GM12878 (cell line): ENCODE data around the gene DUSP22. TPM values are rescaled to one million over a fixed set of nuclear protein-coding genes. Genes with fewer than 3 reads are reported as not detected.

ENCODE experiments used
- ATAC-seq: fragments of 200-7000 bp; cut with Tn5 transposase; 3 replicates; pipeline ENCODE4 v1.9.1; 2020; ENCODE audit warnings: mild to moderate bottlenecking, moderate library complexity
- BruUV-seq: library from RNA; stranded (reverse); fragments of 400-500 nt; replicated peaks from 2 replicates; lab custom pipeline; 2021; lab: Mats Ljungman, UMichigan
- CTCF ChIA-PET: fragments of 300-600 bp; sonication (Branson Sonifier 250); formaldehyde crosslinking; extraction: SDS; loops from one replicate; lab custom pipeline; 2021; ENCODE audit warnings: inconsistent platforms; lab: Yijun Ruan, JAX
- POLR2A ChIA-PET: fragments of 350-600 bp; formaldehyde crosslinking; extraction: SDS; loops from one replicate; lab custom pipeline; 2021; ENCODE audit warnings: inconsistent platforms; lab: Charles Lee
- RAD21 ChIA-PET: fragments of 300-600 bp; sonication (Branson Sonifier 250); formaldehyde crosslinking; loops from one replicate; lab custom pipeline; 2023; ENCODE audit warnings: antibody characterized with exemption; ENCODE audit not compliant: unreplicated experiment; lab: Charles Lee
- SMC1A ChIA-PET: fragments of 300-600 bp; sonication (Branson Sonifier 250); formaldehyde crosslinking; loops from one replicate; lab custom pipeline; 2023; ENCODE audit not compliant: unreplicated experiment, uncharacterized antibody; lab: Charles Lee
- DNase-seq: peaks from one replicate; pipeline ENCODE4 v3.0.0-alpha.2; 2011; ENCODE audit warnings: low read depth, low spot score
- FAIRE-seq: peaks from 3 replicates; lab custom pipeline; 2011; peaks lifted over from hg19 to GRCh38; lab: Jason Lieb, UNC
- H2AFZ ChIP-seq: 2 replicates; pipeline ENCODE4 v1.6.0; 2011; ENCODE audit warnings: low read depth, low read length, control low read depth; ENCODE audit not compliant: control insufficient read depth
- H3K27ac ChIP-seq: 2 replicates; pipeline ENCODE4 v1.5.1; 2011; ENCODE audit warnings: control low read depth; ENCODE audit not compliant: control insufficient read depth, insufficient read depth
- H3K27me3 ChIP-seq, 2 experiments: replicated peaks in 1 of 2; 2 replicates each; pipeline versions ENCODE4 v1.6.0 to v1.6.1; 2011; ENCODE audit warnings: low read length in 1 of 2; ENCODE audit not compliant: control insufficient read depth in 2 of 2, insufficient read depth in 2 of 2
- H3K36me3 ChIP-seq, 2 experiments: 2 replicates each; pipeline ENCODE4 v1.5.1; 2011; ENCODE audit warnings: low read length in 1 of 2; ENCODE audit not compliant: control insufficient read depth in 2 of 2, insufficient read depth in 2 of 2
- H3K4me1 ChIP-seq: 2 replicates; pipeline ENCODE4 v1.6.1; 2011; ENCODE audit warnings: mild to moderate bottlenecking, low read length, moderate library complexity, mixed read lengths; ENCODE audit not compliant: control insufficient read depth, insufficient read depth
- H3K4me2 ChIP-seq: 2 replicates; pipeline ENCODE4 v1.6.0; 2011; ENCODE audit warnings: control low read depth; ENCODE audit not compliant: control insufficient read depth, insufficient read depth
- H3K4me3 ChIP-seq: fragments of 200-600 bp; sonication (generic); 2 replicates; pipeline ENCODE4 v1.5.1; 2016
- H3K79me2 ChIP-seq: 2 replicates; pipeline ENCODE4 v1.6.0; 2011; ENCODE audit warnings: low read length; ENCODE audit not compliant: control insufficient read depth, insufficient read depth
- H3K9ac ChIP-seq: 2 replicates; pipeline ENCODE4 v1.8.0; 2011; ENCODE audit warnings: low read length, control low read depth, mixed read lengths; ENCODE audit not compliant: control insufficient read depth, insufficient read depth
- H3K9me3 ChIP-seq: replicated peaks from 3 replicates; pipeline ENCODE4 v1.5.1; 2011; ENCODE audit warnings: mild to moderate bottlenecking, low read length; ENCODE audit not compliant: control insufficient read depth, insufficient read depth
- H4K20me1 ChIP-seq: 2 replicates; pipeline ENCODE4 v1.6.0; 2011; ENCODE audit not compliant: control insufficient read depth, insufficient read depth
- ASH2L ChIP-seq: fragments of 300-600, 200-600 bp; sonication (generic); IDR thresholded peaks from 2 replicates; pipeline ENCODE4 v1.6.1; 2017; ENCODE audit warnings: low read depth, mild to moderate bottlenecking, borderline replicate concordance
- E2F4 ChIP-seq: IDR thresholded peaks from 2 replicates; pipeline ENCODE4 v1.6.1; 2012; ENCODE audit warnings: low read depth, low read length, improper control_type of control experiment
- GATAD2B ChIP-seq: fragments of 450-650 bp; conservative IDR thresholded peaks from 2 replicates; pipeline ENCODE4 v1.6.1; 2017; ENCODE audit warnings: low read depth, mild to moderate bottlenecking, moderate library complexity
- RELA ChIP-seq: fragments of 450-650 bp; IDR thresholded peaks from 2 replicates; pipeline ENCODE4 v1.8.0; 2014; ENCODE audit warnings: borderline replicate concordance; ENCODE audit not compliant: partially characterized antibody
- RELB ChIP-seq: fragments of 450-650 bp; IDR thresholded peaks from 2 replicates; pipeline ENCODE4 v1.6.1; 2017; ENCODE audit warnings: low read depth, mild to moderate bottlenecking, moderate library complexity
- SKIL ChIP-seq: fragments of 450-650 bp; IDR thresholded peaks from 2 replicates; pipeline ENCODE4 v1.6.1; 2017; ENCODE audit warnings: mild to moderate bottlenecking, low read depth, inconsistent platforms; ENCODE audit not compliant: poor library complexity, severe bottlenecking
- STAT3 ChIP-seq: IDR thresholded peaks from 2 replicates; pipeline ENCODE4 v1.6.1; 2011; ENCODE audit warnings: low read depth, low read length, improper control_type of control experiment
- WRNIP1 ChIP-seq: IDR thresholded peaks from 2 replicates; pipeline ENCODE4 v1.6.1; 2011; ENCODE audit warnings: low read depth, low read length, improper control_type of control experiment, borderline replicate concordance
- ZBED1 ChIP-seq: IDR thresholded peaks from 2 replicates; pipeline ENCODE4 v1.6.1; 2016; ENCODE audit warnings: borderline replicate concordance
- ZNF207 ChIP-seq: fragments of 450-650 bp; IDR thresholded peaks from 2 replicates; pipeline ENCODE4 v1.6.1; 2014; ENCODE audit warnings: antibody characterized with exemption, mild to moderate bottlenecking, borderline replicate concordance
- ZNF24 ChIP-seq: fragments of 450-650 bp; IDR thresholded peaks from 2 replicates; pipeline ENCODE4 v1.6.1; 2017; ENCODE audit warnings: antibody characterized with exemption, mild to moderate bottlenecking
- WGBS: methylation state at CpG from one replicate; pipeline ENCODE4 v1.1.6; 2016; ENCODE audit warnings: low lambda C conversion rate; ENCODE audit not compliant: insufficient replicate concordance, insufficient coverage; ENCODE audit errors: missing lambda C conversion rate; 5-methylcytosine and 5-hydroxymethylcytosine counted together
- in situ Hi-C: fragments of 300-500 bp; cut with MboI; formaldehyde crosslinking; loops from 9 replicates; pipeline ENCODE4 v1.14.3; 2018; ENCODE audit warnings: mixed read lengths
- intact Hi-C: fragments of 100-400 bp; cut with micrococcal nuclease; formaldehyde crosslinking; loops from one replicate; pipeline ENCODE4 v1.14.2; 2022; ENCODE audit not compliant: unreplicated experiment
- polyA plus RNA-seq, 11 experiments: library from polyadenylated mRNA; depleted of rRNA in 4 of 11; unstranded in 6 of 11; stranded (reverse) in 5 of 11; fragments of >200 nt; fragmentation: Nextera tagmentation in 4 of 11; fragmentation: Illumina TruSeq in 1 of 11; extraction: Ambion mirVana in 4 of 11; extraction: Trizol in 1 of 11; gene quantifications; 1 replicate in 1 of 11; 2 replicates in 10 of 11; pipeline versions ENCODE4 v1.2.1 to v1.2.3, GENCODE V29; 2011 to 2016; ENCODE audit warnings: inconsistent platforms in 2 of 11, missing spikeins in 2 of 11, low read depth in 1 of 11
- total RNA-seq, 4 experiments: library from RNA; depleted of rRNA in 3 of 4; stranded (reverse); fragments of >200 nt in 3 of 4; fragmentation: Illumina TruSeq in 1 of 4; extraction: Trizol in 1 of 4; gene quantifications; 2 replicates each; pipeline versions ENCODE4 v1.2.1 to v1.2.3, GENCODE V29; 2013 to 2021

DUSP22 gene
- total and polyA plus RNA-seq, 10 of the 15 experiments (the other 5 are each of a cell fraction or from before 2014, with no cell fraction given), result 78.9 to 156 (median 107) TPM

GRCh38 chr6:299104-299980 is 7.1 kb downstream of the DUSP22 start:
- intact Hi-C loops, result no loop called here

More at GRCh38 chr6:299104-299980, 7.1 kb downstream of the DUSP22 start:
- H3K9ac ChIP-seq, result peak overlapping the region; percentile 54
- no peaks in the 10 kb centered on the region for H3K27me3 ChIP-seq
- peak overlapping the region; percentile 97 for H3K4me2 ChIP-seq
- ChIA-PET RAD21 (interaction anchor here (0.6 to 6.4 kb wide), 12 partner anchors 9 to 98 kb away, joined by 3 to 112 read pairs (median 6); no protein-coding TSS in a partner anchor), SMC1A (interaction anchor here (0.7 to 7.2 kb wide), 18 partner anchors 9 to 100 kb away, joined by 3 to 221 read pairs (median 8); no protein-coding TSS in a partner anchor), POLR2A (interaction anchor here (0.8 to 6.4 kb wide), 10 partner anchors 10 to 72 kb away, joined by 3 to 67 read pairs (median 8); no protein-coding TSS in a partner anchor), CTCF (interaction anchor here (0.6 to 5.7 kb wide), 11 partner anchors 10 to 203 kb away, joined by 3 to 46 read pairs (median 5); no protein-coding TSS in a partner anchor)
- H3K79me2 ChIP-seq, result peaks cover 99% of the 10 kb centered on the region
- ATAC-seq, result no peak
- peak overlapping the region; percentile 100 for H3K27ac ChIP-seq
- BruUV-seq, result no TSS peak
- FAIRE-seq, result no peak
- peaks cover 75% of the 10 kb centered on the region for H3K4me1 ChIP-seq
- no peaks in the 10 kb centered on the region for H4K20me1 ChIP-seq
- peak overlapping the region; percentile 63 for H3K4me3 ChIP-seq
- H3K9me3 ChIP-seq, result no peaks in the 10 kb centered on the region
- in situ Hi-C loops, result no loop called here
- peaks cover 8 to 14% of the 10 kb centered on the region in 2 experiments; a peak in 3 of 4 replicates for H3K36me3 ChIP-seq
- 65% methylated on average over 10 of the region's 10 CpGs for WGBS
- no peak for TF ChIP-seq ZNF24
- 0 out of 2 replicates have a peak, but pooled peaks have one; percentile 4 for TF ChIP-seq ZBED1
- peak; percentile 35 for TF ChIP-seq RELA
- TF ChIP-seq SKIL, result no peak
- TF ChIP-seq STAT3, result 0 out of 2 replicates have a peak, but pooled peaks have one; percentile 26
- no peak for TF ChIP-seq ASH2L
- TF ChIP-seq WRNIP1, result 0 out of 2 replicates have a peak, but pooled peaks have one; percentile 94
- no peak for TF ChIP-seq ZNF207
- TF ChIP-seq RELB, result 0 out of 2 replicates have a peak, but pooled peaks have one; percentile 11
- TF ChIP-seq E2F4, result 0 out of 2 replicates have a peak, but pooled peaks have one; percentile 14
- no peak for TF ChIP-seq GATAD2B
- no peak overlapping the region for H2AFZ ChIP-seq
- DNase-seq, result no peak
